WTC11 (cell line): ENCODE results near the gene GINM1. TPM values are rescaled to one million over a fixed set of nuclear protein-coding genes. Genes with fewer than 3 reads are reported as not detected.

ENCODE experiments used
- ATAC-seq: fragments of 200-7000 bp; cut with Tn5 transposase; 2 replicates; pipeline ENCODE4 v1.10.0; 2021; ENCODE audit warnings: mild to moderate bottlenecking, moderate library complexity
- CTCF ChIA-PET: fragments of 300-600 bp; sonication (Branson Sonifier 250); formaldehyde crosslinking; loops from one replicate; lab custom pipeline; 2021; ENCODE audit warnings: antibody characterized with exemption; lab: Charles Lee
- POLR2A ChIA-PET: fragments of 350-600 bp; sonication (Branson Sonifier 250); formaldehyde crosslinking; loops from one replicate; lab custom pipeline; 2021; ENCODE audit warnings: antibody characterized with exemption; lab: Charles Lee
- DNase-seq: peaks from one replicate; pipeline ENCODE4 v3.0.0; 2021; ENCODE audit warnings: low spot score
- H3K27ac Mint-ChIP-seq: 2 replicates; pipeline ENCODE4 v1.8.0; 2021; ENCODE audit warnings: mixed read lengths
- H3K27me3 Mint-ChIP-seq: 2 replicates; pipeline ENCODE4 v1.8.0; 2021; ENCODE audit warnings: low read depth, mild to moderate bottlenecking, moderate library complexity, mixed read lengths
- H3K36me3 Mint-ChIP-seq: 2 replicates; pipeline ENCODE4 v1.8.0; 2021; ENCODE audit warnings: mixed read lengths
- H3K4me1 Mint-ChIP-seq: 2 replicates; pipeline ENCODE4 v1.8.0; 2022; ENCODE audit warnings: mixed read lengths
- H3K4me3 Mint-ChIP-seq: 2 replicates; pipeline ENCODE4 v1.8.0; 2021; ENCODE audit warnings: mild to moderate bottlenecking, moderate library complexity, mixed read lengths
- H3K9me3 Mint-ChIP-seq: 2 replicates; pipeline ENCODE4 v1.8.0; 2021; ENCODE audit warnings: mixed read lengths
- AR ChIP-seq: fragments of 250-450 bp; sonication (Bioruptor Pico); IDR thresholded peaks from 2 replicates; pipeline ENCODE4 v1.9.0; 2021; ENCODE audit warnings: mild to moderate bottlenecking
- ARID4B ChIP-seq: sonication (generic); formaldehyde crosslinking; IDR thresholded peaks from 2 replicates; pipeline ENCODE4 v1.8.0; 2023; ENCODE audit warnings: missing genetic modification reagents, mild to moderate bottlenecking, borderline replicate concordance
- CBFB ChIP-seq: sonication (generic); formaldehyde crosslinking; IDR thresholded peaks from 2 replicates; pipeline ENCODE4 v1.8.1; 2022; ENCODE audit warnings: mild to moderate bottlenecking, low read depth, missing genetic modification reagents
- CREM ChIP-seq: sonication (generic); formaldehyde crosslinking; IDR thresholded peaks from 2 replicates; pipeline ENCODE4 v1.8.1; 2022; ENCODE audit warnings: mild to moderate bottlenecking, missing genetic modification reagents, moderate library complexity
- E2F5 ChIP-seq: sonication (generic); formaldehyde crosslinking; IDR thresholded peaks from 2 replicates; pipeline ENCODE4 v1.8.1; 2022; ENCODE audit warnings: mild to moderate bottlenecking, moderate library complexity, missing genetic modification reagents
- EMX1 ChIP-seq: fragments of 250-450 bp; sonication (Bioruptor Pico); IDR thresholded peaks from 2 replicates; pipeline ENCODE4 v1.8.0; 2021; ENCODE audit warnings: mild to moderate bottlenecking
- GABPB1 ChIP-seq: sonication (generic); formaldehyde crosslinking; IDR thresholded peaks from 2 replicates; pipeline ENCODE4 v1.8.1; 2023; ENCODE audit warnings: mild to moderate bottlenecking, missing genetic modification reagents
- GRHL2 ChIP-seq: fragments of 250-450 bp; sonication (Bioruptor Pico); IDR thresholded peaks from 2 replicates; pipeline ENCODE4 v1.8.0; 2022; ENCODE audit warnings: mild to moderate bottlenecking, moderate library complexity; ENCODE audit not compliant: insufficient replicate concordance, severe bottlenecking
- HMGA2 ChIP-seq: fragments of 250-450 bp; sonication (Bioruptor Pico); IDR thresholded peaks from 2 replicates; pipeline ENCODE4 v1.4.0; 2021; ENCODE audit warnings: mild to moderate bottlenecking, moderate library complexity
- IRF2 ChIP-seq: sonication (generic); formaldehyde crosslinking; IDR thresholded peaks from 2 replicates; pipeline ENCODE4 v1.8.0; 2022; ENCODE audit warnings: low read depth, missing genetic modification reagents, borderline replicate concordance
- KAT7 ChIP-seq: sonication (generic); formaldehyde crosslinking; IDR thresholded peaks from 2 replicates; pipeline ENCODE4 v1.8.1; 2023; ENCODE audit warnings: missing genetic modification reagents, mild to moderate bottlenecking, borderline replicate concordance
- NR3C1 ChIP-seq: sonication (generic); formaldehyde crosslinking; conservative IDR thresholded peaks from 2 replicates; pipeline ENCODE4 v1.8.1; 2023; ENCODE audit warnings: low read depth, mild to moderate bottlenecking, missing genetic modification reagents
- PRRX2 ChIP-seq: fragments of 250-450 bp; sonication (Bioruptor Pico); IDR thresholded peaks from 2 replicates; pipeline ENCODE4 v1.8.0; 2021; ENCODE audit warnings: mild to moderate bottlenecking
- ZNF121 ChIP-seq: sonication (generic); formaldehyde crosslinking; IDR thresholded peaks from 2 replicates; pipeline ENCODE4 v1.8.0; 2023; ENCODE audit warnings: missing genetic modification reagents
- ZNF263 ChIP-seq: sonication (generic); formaldehyde crosslinking; IDR thresholded peaks from 2 replicates; pipeline ENCODE4 v1.8.1; 2022; ENCODE audit warnings: low read depth, mild to moderate bottlenecking, moderate library complexity, missing genetic modification reagents
- ZNF281 ChIP-seq: sonication (generic); formaldehyde crosslinking; IDR thresholded peaks from 2 replicates; pipeline ENCODE4 v1.8.0; 2023; ENCODE audit warnings: mild to moderate bottlenecking, missing genetic modification reagents
- ZNF416 ChIP-seq: fragments of 250-450 bp; sonication (Bioruptor Pico); IDR thresholded peaks from 2 replicates; pipeline ENCODE4 v1.9.0; 2021; ENCODE audit warnings: mild to moderate bottlenecking, inconsistent platforms
- total RNA-seq: library from RNA; stranded (reverse); gene quantifications from 3 replicates; pipeline ENCODE4 v1.2.3, GENCODE V29; 2021

The GINM1 gene
- total RNA-seq, 1 experiment from 2014 or later = 16.8 TPM

GRCh38 chr6:149634315-149634714 is 68.1 kb downstream of the GINM1 start:
- TF ChIP-seq KAT7 (CRISPR knock-in tag) (no peak), HMGA2 (CRISPR knock-in tag) (peak; percentile 68; the same call in 1 of the 2 replicates)
- no peak overlapping the region for H3K4me3 Mint-ChIP-seq
- peaks cover 15% of the 10 kb centered on the region for H3K36me3 Mint-ChIP-seq
- no peaks in the 10 kb centered on the region for H3K4me1 Mint-ChIP-seq
- H3K27me3 Mint-ChIP-seq = no peaks in the 10 kb centered on the region
- POLR2A ChIA-PET = interaction anchor here (0.5 kb wide), 1 partner anchor 107 kb away, joined by 3 read pairs; no protein-coding TSS in a partner anchor
- DNase-seq (no peak), ATAC-seq (no peak)
- no peak overlapping the region for H3K27ac Mint-ChIP-seq
- CTCF ChIA-PET = no interaction called here
- no peaks in the 10 kb centered on the region for H3K9me3 Mint-ChIP-seq

GRCh38 chr6:149636124-149636523 is 69.9 kb downstream of the GINM1 start:
- H3K36me3 Mint-ChIP-seq = peaks cover 13% of the 10 kb centered on the region
- H3K9me3 Mint-ChIP-seq = no peaks in the 10 kb centered on the region
- no peak for TF ChIP-seq NR3C1
- TF ChIP-seq ZNF281 (CRISPR knock-in tag) = no peak
- no peak for TF ChIP-seq CREM (CRISPR knock-in tag)
- no peak for TF ChIP-seq ZNF416 (CRISPR knock-in tag)
- TF ChIP-seq GABPB1 (CRISPR knock-in tag) = no peak
- no peak for TF ChIP-seq ARID4B (CRISPR knock-in tag)
- TF ChIP-seq AR = no peak
- TF ChIP-seq PRRX2 (CRISPR knock-in tag) = no peak
- TF ChIP-seq ZNF121 (CRISPR knock-in tag) = no peak
- no peak for TF ChIP-seq E2F5
- TF ChIP-seq IRF2 = no peak
- no peak for TF ChIP-seq CBFB
- no peak for TF ChIP-seq GRHL2 (CRISPR knock-in tag)
- no peak for TF ChIP-seq EMX1 (CRISPR knock-in tag)
- no peak for TF ChIP-seq ZNF263 (CRISPR knock-in tag)
- ATAC-seq (no peak), DNase-seq (no peak)
- H3K27me3 Mint-ChIP-seq = no peaks in the 10 kb centered on the region
- CTCF ChIA-PET = interaction anchor here (1.5 kb wide), 1 partner anchor 90 kb away, joined by 4 read pairs; the partner anchor contains the start of gene PPIL4
- H3K4me3 Mint-ChIP-seq = no peak overlapping the region
- H3K27ac Mint-ChIP-seq = no peak overlapping the region
- H3K4me1 Mint-ChIP-seq = no peaks in the 10 kb centered on the region
- POLR2A ChIA-PET = no interaction called here

Other genes with a start within 250 kb of the GINM1 start
- gene TAB2, start 248.7 kb upstream of the GINM1 start, total RNA-seq = 45.3 to 55.6 TPM (median 47.2 TPM) in 3 replicates
- gene SUMO4, start 166.1 kb upstream of the GINM1 start, total RNA-seq = 0.55 to 1.2 TPM (median 0.73 TPM) in 3 replicates
- gene ZC3H12D, start 81.4 kb upstream of the GINM1 start, total RNA-seq = 0.13 to 0.21 TPM (median 0.14 TPM) in 3 replicates
- 24.8 to 28.1 TPM (median 27.7 TPM) in 3 replicates for gene PPIL4, start 20.3 kb upstream of the GINM1 start, total RNA-seq
- gene KATNA1, start 82.3 kb downstream of the GINM1 start, total RNA-seq = 16.0 to 18.1 TPM (median 16.1 TPM) in 3 replicates
- gene LATS1, start 151.7 kb downstream of the GINM1 start, total RNA-seq = 21.4 to 24.2 TPM (median 21.8 TPM) in 3 replicates
- 79.1 to 84.5 TPM (median 83.5 TPM) in 3 replicates for gene NUP43, start 180.2 kb downstream of the GINM1 start, total RNA-seq
- gene PCMT1, start 183.4 kb downstream of the GINM1 start, total RNA-seq = 81.0 to 90.7 TPM (median 84.5 TPM) in 3 replicates